Esophagus squamous epithelium (tissue), 4 donors: ENCODE measurements around the gene LRRTM3.

Experiments
- CTCF ChIP-seq, 6 experiments: fragments of 450-650 bp in 4 of 6; fragments of 200-600 bp in 2 of 6; sonication (generic) in 2 of 6; IDR thresholded peaks; one replicate each; pipeline ENCODE4 v1.5.1; 2016 to 2019; ENCODE audit warnings: antibody characterized with exemption in 6 of 6, mild to moderate bottlenecking in 4 of 6, moderate library complexity in 4 of 6
- POLR2A ChIP-seq, 4 donors: fragments of 450-650 bp; IDR thresholded peaks; one replicate each; pipeline ENCODE4 v1.6.1; 2017; ENCODE audit warnings: antibody characterized with exemption in 4 of 4, mild to moderate bottlenecking in 4 of 4, moderate library complexity in 3 of 4

- TF ChIP-seq CTCF (IDR thresholded peaks at IDR 0.05) = no peak
- TF ChIP-seq POLR2A (IDR thresholded peaks at IDR 0.05) = no peak
These were observed 43.6 kb upstream of the LRRTM3 start for GRCh38 chr10:66882271-66882670.
